Gastrocnemius medialis (tissue), 4 donors: Measurements from ENCODE around the gene CHML. TPM values are rescaled to one million over a fixed set of nuclear protein-coding genes. Genes with fewer than 3 reads are reported as not detected.

Experiments used
- ATAC-seq, 2 donors: fragments of 150-250 bp; one replicate each; pipeline ENCODE4 v1.9.1; 2016
- DNase-seq, 2 donors: peaks; one replicate each; pipeline ENCODE4 v3.0.0-alpha.2; 2019
- H3K27ac ChIP-seq, 4 donors: fragments of 200-600 bp; sonication (generic); 1 replicate in 1 of 4; 2 replicates in 3 of 4; pipeline ENCODE4 v1.5.1; 2016 to 2018; ENCODE audit warnings: mild to moderate bottlenecking in 2 of 4, moderate library complexity in 1 of 4
- H3K27me3 ChIP-seq, 3 donors: fragments of 200-600 bp; sonication (generic) in 2 of 3; 1 replicate in 1 of 3; 2 replicates in 2 of 3; pipeline versions ENCODE4 v1.5.1 to v1.6.0; 2016 to 2019; ENCODE audit warnings: mild to moderate bottlenecking in 1 of 3, moderate library complexity in 1 of 3
- H3K36me3 ChIP-seq, 2 donors: fragments of 200-600 bp; sonication (generic) in 1 of 2; one replicate each; pipeline ENCODE4 v1.5.1; 2017 to 2018
- H3K4me1 ChIP-seq, 2 donors: fragments of 200-600 bp; sonication (generic) in 1 of 2; one replicate each; pipeline ENCODE4 v1.5.1; 2016 to 2017; ENCODE audit warnings: mild to moderate bottlenecking in 2 of 2
- H3K4me3 ChIP-seq, 4 donors: fragments of 200-600 bp; sonication (generic) in 3 of 4; 1 replicate in 1 of 4; 2 replicates in 3 of 4; pipeline ENCODE4 v1.5.1; 2016 to 2019; ENCODE audit warnings: mild to moderate bottlenecking in 2 of 4
- H3K9me3 ChIP-seq, 3 donors: fragments of 200-600 bp; sonication (generic) in 2 of 3; 1 replicate in 1 of 3; 2 replicates in 2 of 3; pipeline ENCODE4 v1.5.1; 2016 to 2019
- POLR2A ChIP-seq, 2 donors: fragments of 450-650 bp; IDR thresholded peaks; one replicate each; pipeline ENCODE4 v1.6.1; 2017; ENCODE audit warnings: antibody characterized with exemption in 2 of 2, mild to moderate bottlenecking in 2 of 2, moderate library complexity in 2 of 2
- in situ Hi-C, 4 donors: fragments of 200-750 bp; cut with MboI; loops; one replicate each; pipeline versions ENCODE4 v1.15.0 to v1.8.0; 2017; ENCODE audit warnings: low sequenced_read_pairs in 4 of 4
- intact Hi-C: fragments of 100-400 bp; cut with DNase I; formaldehyde crosslinking; loops from one replicate; pipeline ENCODE4 v1.15.1; 2023; ENCODE audit warnings: low total_unique reads
- total RNA-seq, 4 donors: library from RNA; depleted of rRNA; stranded (reverse); fragments of >200 nt; gene quantifications; one replicate each; pipeline versions ENCODE4 v1.1.0 to v1.2.3, GENCODE V29; 2016
- TF ChIP-seq, protein P1 (sequence below), 5 experiments: fragments of 450-650 bp in 3 of 5; fragments of 200-600 bp in 2 of 5; sonication (generic) in 2 of 5; IDR thresholded peaks in 4 of 5; conservative IDR thresholded peaks in 1 of 5; 1 replicate in 4 of 5; 2 replicates in 1 of 5; pipeline ENCODE4 v1.5.1; 2016 to 2019; ENCODE audit warnings: antibody characterized with exemption in 5 of 5, mild to moderate bottlenecking in 3 of 5, moderate library complexity in 3 of 5

CHML gene
- total RNA-seq, 4 donors from 2014 or later: 3.2 to 6.5 (median 4.8) TPM

DNA sequence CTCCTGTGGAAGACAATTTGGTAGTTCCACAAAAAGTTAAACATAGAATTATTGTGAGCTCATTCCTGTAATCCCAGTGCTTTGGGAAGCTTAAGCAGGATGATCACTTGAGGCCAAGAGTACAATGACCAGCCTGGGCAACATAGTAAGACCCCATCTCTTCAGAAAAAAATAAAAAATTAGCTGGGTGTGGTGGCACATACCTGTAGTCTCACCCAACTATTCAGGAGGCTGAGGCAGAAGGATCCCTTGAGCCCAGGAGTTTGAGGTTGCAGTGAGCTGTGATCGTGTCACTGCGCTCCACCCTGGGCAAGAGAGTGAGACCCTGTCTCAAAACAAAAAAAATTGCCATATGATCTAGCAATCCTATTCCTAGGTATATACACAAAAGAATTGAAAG is 4.1 kb upstream of the CHML start:
- Histone ChIP-seq H3K27ac (no peak overlapping the region), H3K27me3 (no peaks in the 10 kb centered on the region), H3K4me1 (peaks cover 1 to 4% of the 10 kb centered on the region in 2 donors), H3K4me3 (no peak overlapping the region), H3K36me3 (no peaks in the 10 kb centered on the region), H3K9me3 (no peaks in the 10 kb centered on the region)
- DNase-seq: no peak
- no peak for TF ChIP-seq POLR2A (IDR thresholded peaks at IDR 0.05)
- TF ChIP-seq, protein P1, sequence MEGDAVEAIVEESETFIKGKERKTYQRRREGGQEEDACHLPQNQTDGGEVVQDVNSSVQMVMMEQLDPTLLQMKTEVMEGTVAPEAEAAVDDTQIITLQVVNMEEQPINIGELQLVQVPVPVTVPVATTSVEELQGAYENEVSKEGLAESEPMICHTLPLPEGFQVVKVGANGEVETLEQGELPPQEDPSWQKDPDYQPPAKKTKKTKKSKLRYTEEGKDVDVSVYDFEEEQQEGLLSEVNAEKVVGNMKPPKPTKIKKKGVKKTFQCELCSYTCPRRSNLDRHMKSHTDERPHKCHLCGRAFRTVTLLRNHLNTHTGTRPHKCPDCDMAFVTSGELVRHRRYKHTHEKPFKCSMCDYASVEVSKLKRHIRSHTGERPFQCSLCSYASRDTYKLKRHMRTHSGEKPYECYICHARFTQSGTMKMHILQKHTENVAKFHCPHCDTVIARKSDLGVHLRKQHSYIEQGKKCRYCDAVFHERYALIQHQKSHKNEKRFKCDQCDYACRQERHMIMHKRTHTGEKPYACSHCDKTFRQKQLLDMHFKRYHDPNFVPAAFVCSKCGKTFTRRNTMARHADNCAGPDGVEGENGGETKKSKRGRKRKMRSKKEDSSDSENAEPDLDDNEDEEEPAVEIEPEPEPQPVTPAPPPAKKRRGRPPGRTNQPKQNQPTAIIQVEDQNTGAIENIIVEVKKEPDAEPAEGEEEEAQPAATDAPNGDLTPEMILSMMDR (IDR thresholded peaks at IDR 0.05 in 4 of 5, conservative IDR thresholded peaks at IDR 0.05 in 1 of 5): no peak
- in situ Hi-C loops (loop anchor here in 2 of 4 donors (25.0 kb wide), 1 partner anchor 193 kb away; the partner anchor contains the start of gene EXO1 (in 2 of the 2)), intact Hi-C loops (loop anchor here (5.0 to 10.0 kb wide), 2 partner anchors 203 to 1611 kb away; partner anchors contain the start of genes CEP170, EXO1 and SDCCAG8)
- no peak for ATAC-seq

- Histone ChIP-seq H3K4me1 (peaks cover 11 to 21% of the 10 kb centered on the region in 2 donors), H3K4me3 (no peak overlapping the region), H3K36me3 (no peaks in the 10 kb centered on the region), H3K27ac (no peak overlapping the region), H3K27me3 (no peaks in the 10 kb centered on the region), H3K9me3 (no peaks in the 10 kb centered on the region)
- in situ Hi-C loops (loop anchor here in 2 of 4 donors (25.0 kb wide), 1 partner anchor 195 kb away; the partner anchor contains the start of gene EXO1 (in 2 of the 2)), intact Hi-C loops (loop anchor here (5.0 to 10.0 kb wide), 2 partner anchors 205 to 1612 kb away; partner anchors contain the start of genes CEP170, EXO1 and SDCCAG8)
- TF ChIP-seq, protein P1 (IDR thresholded peaks at IDR 0.05 in 4 of 5, conservative IDR thresholded peaks at IDR 0.05 in 1 of 5): no peak
- TF ChIP-seq POLR2A (IDR thresholded peaks at IDR 0.05): no peak
- DNase-seq: no peak
- ATAC-seq: no peak
Measured at GRCh38 chr1:241642593-241642944, 2.4 kb upstream of the CHML start.

DNA sequence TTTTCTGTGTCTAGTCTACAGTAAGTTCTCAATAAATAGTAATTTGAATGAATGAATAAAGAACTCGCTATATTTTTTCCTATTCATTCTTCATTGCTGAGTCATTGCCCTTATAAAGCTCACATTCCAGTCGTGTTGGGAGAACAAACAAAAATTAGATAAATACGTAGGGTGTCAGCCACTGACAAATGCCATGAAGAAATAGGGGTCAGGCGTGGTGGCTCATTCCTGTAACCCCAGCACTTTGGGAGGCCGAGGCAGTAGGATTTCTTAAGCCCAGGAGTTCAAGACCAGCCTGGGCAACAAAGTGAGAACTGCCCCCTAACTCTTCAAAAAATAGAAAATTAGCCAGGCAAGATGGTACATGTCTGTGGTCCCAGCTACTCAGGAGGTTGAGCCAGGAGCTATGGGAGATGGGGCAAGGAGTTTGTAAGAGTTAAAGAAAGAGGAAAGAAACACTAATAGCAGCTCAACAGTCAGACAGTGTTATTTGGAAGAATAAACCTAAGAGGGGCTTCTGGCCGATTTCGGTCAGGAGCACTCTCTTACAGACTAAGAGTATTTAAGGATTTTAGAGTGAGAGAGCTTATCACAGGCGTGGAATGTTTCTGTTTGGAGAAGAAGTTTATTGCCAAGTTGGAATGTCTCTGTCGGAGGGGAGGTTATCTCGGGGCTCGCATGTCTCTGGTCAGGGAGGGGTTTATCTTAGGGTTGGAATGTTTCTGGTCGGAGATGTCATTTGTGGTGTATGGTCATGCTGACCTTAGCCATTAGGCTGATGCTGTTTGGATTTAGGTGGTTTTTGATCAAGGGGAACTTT is 1.8 kb upstream of the CHML start:
- Histone ChIP-seq H3K9me3 (no peaks in the 10 kb centered on the region), H3K36me3 (no peaks in the 10 kb centered on the region), H3K4me3 (no peak overlapping the region), H3K27me3 (no peaks in the 10 kb centered on the region), H3K27ac (no peak overlapping the region), H3K4me1 (peaks cover 11 to 23% of the 10 kb centered on the region in 2 donors)
- ATAC-seq (no peak), DNase-seq (no peak)
- in situ Hi-C loops (loop anchor here in 2 of 4 donors (25.0 kb wide), 1 partner anchor 195 kb away; the partner anchor contains the start of gene EXO1 (in 2 of the 2)), intact Hi-C loops (loop anchor here (2.0 to 10.0 kb wide), 3 partner anchors 123 to 1613 kb away; partner anchors contain the start of genes CEP170, EXO1, FH and SDCCAG8)
- no peak for TF ChIP-seq POLR2A (IDR thresholded peaks at IDR 0.05)
- TF ChIP-seq, protein P1 (IDR thresholded peaks at IDR 0.05 in 4 of 5, conservative IDR thresholded peaks at IDR 0.05 in 1 of 5): no peak

DNA sequence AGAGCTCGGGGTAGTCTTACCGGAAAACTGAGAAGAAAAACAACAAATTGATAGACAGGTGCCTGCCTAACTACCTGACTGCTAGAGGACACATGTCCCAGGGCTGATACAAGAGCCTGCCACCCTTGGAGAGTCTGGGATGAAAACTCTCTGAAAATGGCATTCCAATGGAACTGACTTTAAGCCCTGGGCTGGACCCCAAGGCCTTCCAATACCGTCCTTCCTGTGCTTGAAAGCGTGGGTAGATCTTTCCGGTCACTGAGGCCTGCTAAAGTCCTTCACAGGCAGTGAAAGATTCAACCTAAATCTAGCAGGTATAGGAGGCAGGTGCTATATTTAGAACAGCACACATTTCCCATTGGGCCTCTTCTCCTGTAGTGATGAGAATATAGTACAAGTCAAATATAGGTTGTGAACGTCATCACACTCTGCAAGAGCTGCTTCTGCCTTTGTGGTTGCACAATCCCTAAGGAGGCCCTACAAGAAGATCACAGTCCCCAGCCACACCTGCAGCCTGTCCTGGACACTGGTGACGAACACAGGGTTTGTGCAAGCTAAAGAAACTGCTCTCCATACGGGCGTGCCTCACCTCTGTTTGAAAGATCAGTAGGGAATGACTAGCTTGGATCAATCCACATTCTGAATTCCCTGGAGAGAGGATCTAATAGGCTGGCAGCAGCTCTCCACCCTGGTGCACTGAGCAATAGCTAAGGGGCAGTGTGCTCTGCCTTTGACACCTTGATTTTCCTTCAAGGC is 876 bp upstream of the CHML start:
- Histone ChIP-seq H3K9me3 (no peaks in the 10 kb centered on the region), H3K4me1 (peaks cover 11 to 23% of the 10 kb centered on the region in 2 donors), H3K36me3 (no peaks in the 10 kb centered on the region), H3K27me3 (no peaks in the 10 kb centered on the region), H3K4me3 (peak overlapping the region; percentile 47 to 83 (median 68)), H3K27ac (peak overlapping the region; percentile 61 to 81 (median 70))
- intact Hi-C loops (loop anchor here (2.0 to 10.0 kb wide), 3 partner anchors 122 to 1614 kb away; partner anchors contain the start of genes CEP170, EXO1, FH and SDCCAG8), in situ Hi-C loops (loop anchor here in 2 of 4 donors (25.0 kb wide), 1 partner anchor 196 kb away; the partner anchor contains the start of gene EXO1 (in 2 of the 2))
- DNase-seq: no peak
- ATAC-seq: no peak
- TF ChIP-seq, protein P1 (IDR thresholded peaks at IDR 0.05 in 4 of 5, conservative IDR thresholded peaks at IDR 0.05 in 1 of 5): no peak
